ENCODE data around the gene CLHC1. TPM values are rescaled to one million over a fixed set of nuclear protein-coding genes. Genes with fewer than 3 reads are reported as not detected.
A peak's percentile ranks its signal among the peaks of the same experiment; 100 is the strongest.
"Not testable (repeated sequence)": the region's sequence is repeated elsewhere in the genome, so short reads cannot be mapped to it uniquely, and the experiment has no call there.

Gene CLHC1
- total and polyA plus RNA-seq, 2 donors (not counting 3 experiments of a cell fraction or from before 2014, with no cell fraction given), result 2.4 to 12.3 TPM

- Histone ChIP-seq H3K79me2 (ENCODE audit: control insufficient read depth, insufficient read depth, low read length) (peaks cover 32% of the 10 kb centered on the region), H3K9me1 (replicated peaks; ENCODE audit: control insufficient read depth, extremely low read depth, insufficient read depth, low read length) (no peaks in the 10 kb centered on the region), H3K4me3 (replicated peaks in 1 of 3; ENCODE audit: insufficient read depth in 1 of 3, low read depth in 1 of 3, low read length in 3 of 3) (no peak overlapping the region), H3K4me2 (ENCODE audit: insufficient read depth, low read length) (no peak overlapping the region), H3K4me1 (ENCODE audit: control insufficient read depth, extremely low read depth, insufficient read depth, low read length) (peaks cover 25% of the 10 kb centered on the region), H3K36me3 (ENCODE audit: control insufficient read depth in 2 of 2, extremely low read depth in 1 of 2, insufficient read depth in 2 of 2, low read length in 2 of 2) (peaks cover under 1 to 8% of the 10 kb centered on the region in 2 experiments), H3K27ac (ENCODE audit: insufficient read depth, low read depth, low read length) (no peak overlapping the region), H2AFZ (ENCODE audit: low read depth, low read length) (no peak overlapping the region), H4K20me1 (replicated peaks; ENCODE audit: control insufficient read depth, extremely low read depth, insufficient read depth, low read length) (no peaks in the 10 kb centered on the region), H3K9me3 (replicated peaks; ENCODE audit: control insufficient read depth, insufficient read depth, low read length) (no peaks in the 10 kb centered on the region), H3K9ac (replicated peaks; ENCODE audit: extremely low read depth, insufficient read depth, low read length) (no peak overlapping the region), H3K27me3 (ENCODE audit: control insufficient read depth in 2 of 2, insufficient read depth in 2 of 2, low read length in 2 of 2) (no peaks in the 10 kb centered on the region)
- TF ChIP-seq POLR2A (IDR thresholded peaks at IDR 0.05; ENCODE audit: low read depth, low read length), result no peak
- dilution Hi-C loops (cut with MboI; ENCODE audit: extremely low pct_ligation_motif_present, low sequenced_read_pairs) (no loop called here), intact Hi-C loops (cut with micrococcal nuclease) (no loop called here)
- no TSS peak for BruUV-seq (replicated peaks)
- no peak for FAIRE-seq
- ChIA-PET POLR2A (no interaction called here), CTCF (no interaction called here)
- DNase-seq (ENCODE audit: low read depth, low spot score), result no peak
Observed at GRCh38 chr2:55229221-55229620, 2.9 kb downstream of the CLHC1 start.

GRCh38 chr2:55228226-55228563, 3.9 kb downstream of the CLHC1 start:
- no peaks in the 10 kb centered on the region for H3K36me3 ChIP-seq (ENCODE audit: control insufficient read depth in 2 of 2, extremely low read depth in 1 of 2, insufficient read depth in 2 of 2, low read length in 2 of 2)
- H3K27ac ChIP-seq (ENCODE audit: insufficient read depth, low read depth, low read length), result no peak overlapping the region
- peaks cover 15% of the 10 kb centered on the region for H3K4me1 ChIP-seq (ENCODE audit: control insufficient read depth, extremely low read depth, insufficient read depth, low read length)
- ChIA-PET POLR2A (no interaction called here), CTCF (no interaction called here)
- dilution Hi-C loops (cut with MboI; ENCODE audit: extremely low pct_ligation_motif_present, low sequenced_read_pairs) (no loop called here), intact Hi-C loops (cut with micrococcal nuclease) (no loop called here)
- no peaks in the 10 kb centered on the region for H3K9me3 ChIP-seq (replicated peaks; ENCODE audit: control insufficient read depth, insufficient read depth, low read length)
- TF ChIP-seq JUN (IDR thresholded peaks at IDR 0.05; ENCODE audit: borderline replicate concordance, insufficient read depth, insufficient read length, low read depth) (no peak), EZH2 (IDR thresholded peaks at IDR 0.05; ENCODE audit: borderline replicate concordance, low read depth, low read length, severe bottlenecking) (no peak)
- DNase-seq (ENCODE audit: low read depth, low spot score), result no peak
- H4K20me1 ChIP-seq (replicated peaks; ENCODE audit: control insufficient read depth, extremely low read depth, insufficient read depth, low read length), result no peaks in the 10 kb centered on the region
- no peak overlapping the region for H3K9ac ChIP-seq (replicated peaks; ENCODE audit: extremely low read depth, insufficient read depth, low read length)
- H3K4me3 ChIP-seq (replicated peaks in 1 of 3; ENCODE audit: insufficient read depth in 1 of 3, low read depth in 1 of 3, low read length in 3 of 3), result no peak overlapping the region
- no peaks in the 10 kb centered on the region for H3K9me1 ChIP-seq (replicated peaks; ENCODE audit: control insufficient read depth, extremely low read depth, insufficient read depth, low read length)
- H2AFZ ChIP-seq (ENCODE audit: low read depth, low read length), result no peak overlapping the region
- no peaks in the 10 kb centered on the region for H3K27me3 ChIP-seq (ENCODE audit: control insufficient read depth in 2 of 2, insufficient read depth in 2 of 2, low read length in 2 of 2)
- FAIRE-seq, result no peak
- peak overlapping the region; percentile 2 for H3K4me2 ChIP-seq (ENCODE audit: insufficient read depth, low read length)
- BruUV-seq (replicated peaks), result no TSS peak
- H3K79me2 ChIP-seq (ENCODE audit: control insufficient read depth, insufficient read depth, low read length), result peaks cover 21% of the 10 kb centered on the region

DNA sequence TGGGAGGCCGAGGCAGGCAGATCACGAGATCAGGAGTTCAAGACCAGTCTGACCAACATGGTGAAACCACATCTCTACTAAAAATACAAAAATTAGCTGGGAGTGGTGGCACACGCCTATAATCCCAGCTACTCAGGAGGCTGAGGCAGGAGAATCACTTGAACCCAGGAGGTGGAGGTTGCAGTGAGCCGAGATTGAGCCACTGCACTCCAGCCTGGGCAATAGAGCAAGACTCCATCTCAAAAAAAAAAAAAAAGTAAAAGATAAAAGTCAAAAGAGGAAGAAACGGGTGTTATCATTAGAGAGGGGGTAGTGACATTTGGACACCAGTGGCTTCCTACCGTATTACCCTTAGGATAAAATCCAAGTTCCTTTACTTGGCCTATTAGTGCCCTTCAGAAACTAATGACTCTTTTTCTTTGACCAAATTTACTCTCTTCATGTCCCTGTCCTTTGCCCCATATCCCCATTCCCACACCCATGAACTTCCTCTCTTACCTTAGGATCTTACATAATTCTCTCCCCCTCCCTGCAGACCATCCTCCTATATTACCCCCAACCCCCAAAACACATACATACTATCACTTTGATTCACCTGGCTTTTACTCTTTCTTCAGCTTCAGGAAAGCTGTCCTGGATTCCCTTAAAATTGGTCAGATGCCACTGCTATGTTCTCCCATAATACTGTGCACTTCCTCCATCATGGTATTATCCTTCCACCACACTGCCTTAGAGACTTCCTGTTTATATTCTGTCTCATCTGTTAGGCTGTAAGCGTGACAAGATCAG, 4.5 kb downstream of the CLHC1 start:
- H3K27me3 ChIP-seq (ENCODE audit: control insufficient read depth in 2 of 2, insufficient read depth in 2 of 2, low read length in 2 of 2); H3K9me3 ChIP-seq (replicated peaks; ENCODE audit: control insufficient read depth, insufficient read depth, low read length); H4K20me1 ChIP-seq (replicated peaks; ENCODE audit: control insufficient read depth, extremely low read depth, insufficient read depth, low read length); H3K4me3 ChIP-seq (replicated peaks in 1 of 3; ENCODE audit: insufficient read depth in 1 of 3, low read depth in 1 of 3, low read length in 3 of 3); H3K27ac ChIP-seq (ENCODE audit: insufficient read depth, low read depth, low read length); dilution Hi-C loops (cut with MboI; ENCODE audit: extremely low pct_ligation_motif_present, low sequenced_read_pairs); H3K9me1 ChIP-seq (replicated peaks; ENCODE audit: control insufficient read depth, extremely low read depth, insufficient read depth, low read length); POLR2A ChIA-PET; H3K9ac ChIP-seq (replicated peaks; ENCODE audit: extremely low read depth, insufficient read depth, low read length); intact Hi-C loops (cut with micrococcal nuclease); BruUV-seq (replicated peaks); H3K36me3 ChIP-seq (ENCODE audit: control insufficient read depth in 2 of 2, extremely low read depth in 1 of 2, insufficient read depth in 2 of 2, low read length in 2 of 2): not testable (repeated sequence)
- peak overlapping the region; percentile 2 for H3K4me2 ChIP-seq (ENCODE audit: insufficient read depth, low read length)
- FAIRE-seq (peak; percentile 50), DNase-seq (ENCODE audit: low read depth, low spot score) (peak; percentile 54)
- CTCF ChIA-PET, result interaction anchor here (1.5 kb wide), 1 partner anchor 19 kb away, joined by 4 read pairs; no protein-coding TSS in a partner anchor
- H3K79me2 ChIP-seq (ENCODE audit: control insufficient read depth, insufficient read depth, low read length), result peaks cover 16% of the 10 kb centered on the region
- peak overlapping the region; percentile 0 for H2AFZ ChIP-seq (ENCODE audit: low read depth, low read length)
- H3K4me1 ChIP-seq (ENCODE audit: control insufficient read depth, extremely low read depth, insufficient read depth, low read length), result peaks cover 19% of the 10 kb centered on the region

Data from endothelial cell of umbilical vein (primary cell).